CD4-positive, alpha-beta T cell treated with Interleukin-17A for 4 hours (primary cell): ENCODE results near the gene PCMTD2.
A peak's percentile ranks its signal among the peaks of the same experiment; 100 is the strongest.
"Not testable (repeated sequence)": the region's sequence is repeated elsewhere in the genome, so short reads cannot be mapped to it uniquely, and the experiment has no call there.

Experiments
- DNase-seq: peaks from one replicate; pipeline ENCODE4 v3.0.0-alpha.2; 2020; ENCODE audit warnings: mixed read lengths

The PCMTD2 gene

DNA sequence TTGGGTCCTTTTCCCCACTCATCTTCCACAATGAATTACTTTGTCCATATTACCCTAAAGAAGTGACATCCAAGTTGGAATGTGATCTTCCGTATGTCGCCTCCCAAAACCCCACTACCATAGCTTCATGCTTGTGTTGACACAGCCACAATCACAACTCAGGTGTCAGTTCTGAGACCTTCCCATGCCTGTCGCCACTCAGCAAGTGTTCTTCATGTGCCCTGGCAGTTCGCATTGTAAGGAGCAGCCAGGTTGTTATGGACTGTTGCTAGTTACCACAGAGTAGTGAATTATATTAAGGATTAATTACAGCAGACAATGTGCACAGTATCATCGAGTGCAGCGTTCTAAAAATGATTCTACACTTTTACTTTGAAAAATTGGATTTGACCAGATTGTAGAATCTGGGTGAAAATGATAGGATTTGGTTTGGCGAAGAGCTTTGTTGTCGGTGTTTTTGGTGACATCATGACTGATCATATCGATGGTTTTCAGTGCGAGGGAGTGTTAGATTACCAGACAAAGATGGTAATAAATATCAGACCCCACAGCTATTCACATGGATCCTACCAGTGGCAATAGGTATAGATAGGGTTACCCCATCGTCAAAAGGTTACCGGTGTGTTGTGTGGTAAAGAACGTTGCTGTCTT lies 1.7 kb downstream of the PCMTD2 start:
- DNase-seq: no peak

DNA sequence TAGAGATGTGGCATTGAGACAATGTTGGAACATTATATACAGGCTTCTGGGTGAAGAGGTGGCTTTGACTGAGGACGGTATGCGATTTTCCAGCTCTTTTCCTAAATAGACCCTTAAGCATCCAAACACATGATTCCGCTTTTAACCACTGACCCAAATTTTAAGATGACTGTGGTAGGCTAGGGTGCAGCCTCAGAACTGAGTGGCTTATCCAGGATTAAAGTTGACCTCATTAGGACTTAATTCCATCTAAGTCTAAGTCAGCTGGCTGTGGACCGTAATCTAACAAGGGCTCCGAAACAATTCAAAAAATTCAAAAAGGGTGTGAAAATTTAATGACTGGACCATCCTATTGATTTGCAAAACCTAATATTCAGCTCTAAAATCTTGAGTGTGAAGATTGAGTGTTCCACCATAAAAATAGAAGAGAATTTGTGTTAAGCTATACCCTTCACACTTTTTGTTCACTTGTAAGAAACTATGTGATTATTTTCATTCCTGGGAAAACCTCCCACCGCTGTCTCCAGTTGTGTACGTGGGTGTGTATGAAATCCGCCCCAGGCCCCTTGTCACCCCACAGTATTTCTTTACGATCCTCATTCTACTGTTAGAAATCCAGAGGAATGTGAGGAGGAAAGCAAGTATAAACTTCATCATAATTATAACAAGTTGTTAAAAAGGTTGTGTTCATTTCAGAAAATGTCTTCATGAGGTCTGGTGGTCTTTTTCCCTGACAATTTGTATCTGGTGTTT lies 2.7 kb downstream of the PCMTD2 start:
- no peak for DNase-seq

GRCh38 chr20:64260239-64260638 lies 4.7 kb downstream of the PCMTD2 start:
- DNase-seq: no peak

DNA sequence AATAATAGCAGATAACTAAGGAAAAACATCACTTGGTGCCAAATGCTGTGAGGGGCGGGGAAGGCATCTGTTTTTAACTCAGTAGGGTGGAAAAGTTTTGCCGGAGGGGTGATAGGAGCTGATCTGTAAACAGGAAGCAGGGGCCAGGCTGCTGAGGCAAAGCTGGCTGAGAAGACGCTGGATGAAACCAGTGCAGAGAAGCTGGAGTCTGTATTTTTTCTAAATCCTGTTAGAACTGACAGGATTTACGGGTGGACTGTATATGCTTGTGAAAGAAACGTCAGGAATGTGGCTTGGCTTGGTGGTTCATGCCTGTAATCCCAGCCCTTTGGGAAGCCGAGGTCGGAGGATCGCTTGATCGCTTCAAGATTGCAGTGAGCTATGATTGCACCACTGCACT lies 5.6 kb downstream of the PCMTD2 start:
- DNase-seq: peak; percentile 44

- DNase-seq: no peak
Measured at GRCh38 chr20:64264091-64264490, 8.5 kb downstream of the PCMTD2 start.

DNA sequence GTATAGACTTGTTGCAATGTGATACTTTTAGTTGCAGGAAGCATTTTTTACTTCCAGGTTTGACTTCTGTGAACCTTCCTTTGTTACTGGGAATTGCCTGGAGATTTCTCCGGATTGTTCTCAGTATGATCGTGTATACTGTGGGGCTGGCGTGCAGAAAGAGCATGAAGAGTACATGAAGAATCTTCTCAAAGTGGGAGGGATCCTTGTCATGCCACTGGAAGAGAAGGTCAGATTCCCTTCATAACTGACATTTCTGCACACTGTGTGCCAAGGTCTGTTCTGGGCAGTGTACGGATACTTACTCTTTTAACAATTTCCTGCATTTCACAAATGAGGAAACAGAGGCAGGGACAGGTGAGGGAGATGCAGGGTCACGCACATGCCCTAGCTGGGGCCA lies 9.7 kb downstream of the PCMTD2 start:
- no peak for DNase-seq

DNA sequence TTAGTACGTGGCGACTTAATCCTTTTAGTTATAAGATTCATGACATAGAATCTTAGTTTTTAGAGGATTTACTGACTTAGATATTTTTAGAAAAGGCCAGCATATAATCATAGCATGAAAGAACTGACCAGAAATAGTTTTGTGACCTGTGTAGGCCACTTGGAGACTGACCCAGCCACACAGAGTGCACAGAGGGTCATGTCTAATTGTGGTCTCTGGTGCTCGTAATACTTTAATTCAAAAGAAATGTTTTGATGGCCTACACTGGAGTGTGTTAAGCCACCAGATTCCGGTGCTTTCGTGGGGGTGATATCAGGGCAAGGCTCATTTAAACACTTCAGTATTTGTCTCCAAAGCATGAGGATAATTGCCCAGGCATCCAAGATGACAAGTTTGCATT lies 11.4 kb downstream of the PCMTD2 start:
- no peak for DNase-seq

DNA sequence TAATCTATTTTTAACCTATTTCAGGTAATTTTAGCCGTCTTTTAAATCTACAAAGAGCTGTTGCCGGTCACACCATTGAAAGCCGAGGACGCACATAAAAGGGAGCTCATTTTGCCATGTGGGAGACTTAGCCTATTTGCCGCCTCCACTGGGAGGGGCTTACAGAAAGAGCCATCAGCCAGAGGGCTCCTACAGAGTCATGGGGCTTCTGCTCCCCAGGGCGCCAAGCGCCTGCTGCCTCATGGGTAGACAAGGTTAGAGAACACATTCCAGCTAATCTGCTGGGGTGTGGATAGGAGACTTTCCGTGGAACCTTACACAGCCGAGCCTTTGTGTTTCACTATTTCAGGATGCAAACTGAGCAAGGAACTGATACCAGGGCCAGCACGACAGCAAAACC lies 12.6 kb downstream of the PCMTD2 start:
- DNase-seq: no peak

- DNase-seq: no peak
Measured at GRCh38 chr20:64269604-64270411, 14.3 kb downstream of the PCMTD2 start.

GRCh38 chr20:64271636-64272035 lies 16.1 kb downstream of the PCMTD2 start:
- DNase-seq: no peak

- no peak for DNase-seq
Measured at GRCh38 chr20:64273109-64273508, 17.6 kb downstream of the PCMTD2 start.

DNA sequence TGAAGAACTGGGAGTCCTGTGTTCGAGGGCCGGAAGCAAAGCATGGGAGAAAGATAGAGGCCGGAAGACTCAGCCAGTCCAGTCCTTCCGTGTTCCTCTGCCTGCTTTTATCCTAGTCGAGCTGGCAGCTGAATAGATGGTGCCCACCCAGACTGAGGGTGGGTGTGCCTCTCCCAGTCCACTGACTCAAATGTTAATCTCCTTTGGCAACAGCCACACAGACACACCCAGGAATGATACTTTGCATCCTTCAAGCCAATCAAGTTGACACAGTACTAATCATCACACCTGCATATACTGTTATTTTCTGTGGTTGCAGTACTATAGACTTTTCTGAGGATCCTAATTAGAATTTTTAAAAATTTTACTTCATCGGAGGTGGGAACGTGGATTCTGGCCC lies 21.3 kb downstream of the PCMTD2 start:
- DNase-seq: no peak

DNA sequence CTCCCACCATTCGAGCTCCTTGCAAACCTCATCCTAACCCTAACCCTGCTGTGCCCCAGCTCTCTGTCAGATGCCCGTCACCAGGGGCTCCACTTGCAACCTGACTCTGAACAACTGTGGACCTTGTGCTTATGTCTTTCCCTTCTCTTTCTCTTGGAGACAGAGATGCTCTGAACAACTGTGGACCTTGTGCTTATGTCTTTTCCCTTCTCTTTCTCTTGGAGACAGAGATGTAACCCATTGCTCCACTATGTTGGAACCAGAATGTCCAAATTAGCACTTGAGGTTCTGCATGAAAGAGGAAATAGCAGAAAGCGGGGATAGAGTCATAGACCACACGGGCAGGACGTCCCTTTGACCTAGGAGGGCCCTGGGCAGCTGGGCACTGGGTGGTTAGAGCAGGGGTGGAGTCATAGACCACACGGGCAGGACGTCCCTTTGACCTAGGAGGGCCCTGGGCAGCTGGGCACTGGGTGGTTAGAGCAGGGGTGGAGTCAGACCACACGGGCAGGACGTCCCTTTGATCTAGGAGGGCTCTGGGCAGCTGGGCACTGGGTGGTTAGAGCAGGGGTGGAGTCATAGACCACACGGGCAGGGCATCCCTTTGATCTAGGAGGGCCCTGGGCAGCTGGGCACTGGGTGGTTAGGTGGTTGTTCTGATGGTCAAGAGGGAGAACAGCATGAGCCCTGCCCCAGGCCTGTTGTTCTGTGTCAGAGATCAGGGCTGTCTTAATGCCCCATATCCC lies 22.2 kb downstream of the PCMTD2 start:
- no peak for DNase-seq

GRCh38 chr20:64278317-64278681 lies 22.8 kb downstream of the PCMTD2 start:
- DNase-seq: no peak

DNA sequence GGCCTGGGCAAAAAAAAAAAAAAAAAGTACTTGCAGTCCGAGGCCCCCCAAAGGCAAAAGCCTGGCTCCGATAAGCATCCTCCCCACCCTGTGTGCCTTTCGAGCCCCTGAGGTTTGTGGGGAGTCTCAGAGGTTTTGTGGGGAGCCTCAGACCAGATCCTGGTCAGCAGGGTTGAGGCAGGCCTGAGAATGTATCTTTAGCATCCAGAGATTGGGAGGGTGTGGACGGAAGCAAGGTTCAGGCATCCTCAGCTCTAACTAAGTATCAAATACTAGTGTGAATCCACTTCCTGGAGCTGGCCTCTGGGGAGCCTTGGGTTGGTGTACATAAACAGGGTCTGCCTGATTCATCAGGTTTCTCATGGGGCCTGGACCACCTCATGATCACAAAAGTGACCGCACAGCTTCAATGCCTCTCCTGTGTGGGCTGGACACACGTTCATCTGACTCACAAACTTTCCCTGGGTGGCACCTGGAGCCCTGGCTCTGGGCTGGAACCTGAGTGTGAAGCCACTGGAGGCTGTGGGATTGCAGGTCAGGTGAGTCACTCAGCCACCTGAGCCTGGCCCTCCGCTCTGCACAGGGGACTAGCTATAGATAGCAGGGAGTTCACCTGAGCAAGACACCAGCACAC lies 24.4 kb downstream of the PCMTD2 start:
- DNase-seq: no peak

DNA sequence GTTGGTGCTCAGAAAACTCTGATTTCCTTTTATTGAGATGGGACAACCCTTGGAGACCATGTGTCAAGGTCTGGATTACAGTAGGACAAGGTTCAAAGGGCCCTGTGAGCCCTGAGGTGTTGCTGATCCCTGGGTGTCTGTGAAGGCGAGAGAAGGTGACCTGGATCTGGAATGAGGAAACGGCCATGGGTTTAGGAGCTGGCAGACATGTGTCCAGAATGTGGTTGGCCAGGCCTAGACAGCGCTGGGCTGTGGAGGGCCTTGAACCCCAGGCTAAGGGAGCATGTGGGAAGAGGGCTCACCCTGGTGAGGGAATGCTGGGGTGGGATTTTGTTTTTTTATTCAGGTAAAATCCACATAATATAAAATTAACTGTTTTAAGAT lies 24.9 kb downstream of the PCMTD2 start:
- DNase-seq: no peak

DNA sequence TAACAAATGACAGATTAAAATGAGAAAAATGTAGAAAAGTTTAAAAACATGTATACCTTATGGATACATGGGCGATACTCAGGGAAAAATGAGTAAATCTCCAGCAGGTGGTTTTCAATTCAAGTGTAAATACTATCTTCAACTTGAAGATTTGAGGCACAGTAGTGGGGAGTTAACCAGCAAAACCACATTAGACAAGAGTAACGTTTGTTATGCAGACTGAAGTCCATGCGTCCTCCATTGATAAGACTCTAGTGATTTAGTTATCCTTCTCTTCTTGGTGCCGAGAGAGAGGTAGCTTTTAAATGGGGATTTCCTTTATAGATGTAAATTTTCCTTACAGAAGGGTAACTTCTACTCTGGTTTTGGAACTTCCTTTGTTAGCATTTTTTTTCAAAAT lies 28.1 kb downstream of the PCMTD2 start:
- DNase-seq: no peak

DNA sequence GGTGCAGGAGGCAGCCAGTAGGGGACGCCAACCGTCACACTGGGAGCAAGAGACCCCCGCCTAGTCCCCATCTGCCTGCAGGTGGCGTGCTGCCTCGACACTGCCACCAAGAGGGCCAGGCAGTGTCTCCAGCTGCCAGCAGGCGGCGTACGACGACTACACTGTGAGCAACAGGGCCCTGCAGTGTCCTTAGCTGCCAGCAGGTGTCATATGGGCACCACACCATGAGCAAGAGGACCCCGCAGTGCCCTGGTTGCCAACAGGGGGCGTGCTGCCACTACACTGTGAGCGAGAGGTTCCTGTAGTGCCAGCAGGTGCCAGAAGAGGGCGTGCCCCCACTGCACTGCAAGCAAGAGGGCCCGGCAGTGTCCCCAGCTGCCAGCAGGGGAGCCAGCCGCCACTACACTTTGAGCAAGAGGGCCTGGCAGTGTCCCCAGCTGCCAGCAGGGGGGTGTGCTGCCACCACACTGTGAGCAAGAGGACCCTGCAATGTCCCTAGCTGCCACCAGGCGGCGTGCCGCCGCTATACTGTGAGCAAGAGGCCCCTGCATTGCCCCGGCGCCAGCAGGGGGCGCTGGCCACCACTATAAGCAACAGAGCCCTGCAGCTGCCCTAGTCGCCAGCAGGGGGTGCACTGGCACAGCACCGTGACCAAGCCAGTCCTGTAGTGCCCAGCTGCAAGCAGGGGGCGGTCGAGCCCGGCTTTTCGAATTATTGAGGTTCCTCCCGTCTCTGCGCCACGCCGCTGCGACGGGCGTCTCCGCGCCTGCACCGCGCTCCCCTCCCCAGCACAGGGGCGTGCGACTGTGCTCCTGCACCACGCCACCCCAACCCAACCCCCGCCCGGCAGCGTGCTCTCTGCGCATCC lies 30.3 kb downstream of the PCMTD2 start:
- peak; percentile 44 for DNase-seq

DNA sequence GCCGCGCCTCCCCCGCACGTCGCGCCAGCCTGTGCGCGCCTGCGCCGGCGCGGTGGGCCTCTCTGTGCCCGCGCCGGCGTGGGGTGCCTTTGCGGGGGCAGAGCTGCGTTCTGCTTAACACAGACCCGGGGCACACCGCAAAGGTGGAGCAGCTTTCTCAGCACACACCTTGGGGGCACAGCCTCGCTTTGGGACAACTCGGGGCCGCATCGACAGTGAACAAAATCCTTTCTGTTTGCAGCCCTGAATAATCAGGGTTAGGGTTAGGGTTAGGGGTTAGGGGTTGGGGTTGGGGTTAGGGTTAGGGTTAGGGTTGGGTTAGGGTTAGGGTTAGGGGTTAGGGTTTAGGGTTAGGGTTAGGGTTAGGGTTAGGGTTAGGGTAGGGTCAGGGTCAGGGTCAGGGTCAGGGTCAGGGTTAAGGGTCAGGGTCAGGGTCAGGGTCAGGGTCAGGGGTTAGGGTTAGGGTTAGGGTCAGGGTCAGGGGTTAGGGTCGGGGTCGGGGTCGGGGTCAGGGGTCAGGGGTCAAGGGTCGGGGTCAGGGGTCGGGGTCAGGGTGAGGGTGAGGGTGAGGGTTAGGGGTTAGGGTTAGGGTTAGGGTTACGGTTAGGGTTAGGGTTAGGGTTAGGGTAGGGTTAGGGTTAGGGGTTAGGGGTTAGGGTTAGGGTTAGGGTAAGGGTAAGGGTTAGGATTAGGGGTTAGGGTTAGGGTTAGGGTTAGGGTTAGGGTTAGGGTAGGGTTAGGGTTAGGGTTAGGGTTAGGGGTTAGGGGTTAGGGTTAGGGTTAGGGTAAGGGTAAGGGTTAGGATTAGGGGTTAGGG lies 31.1 kb downstream of the PCMTD2 start:
- DNase-seq: not testable (repeated sequence)

DNA sequence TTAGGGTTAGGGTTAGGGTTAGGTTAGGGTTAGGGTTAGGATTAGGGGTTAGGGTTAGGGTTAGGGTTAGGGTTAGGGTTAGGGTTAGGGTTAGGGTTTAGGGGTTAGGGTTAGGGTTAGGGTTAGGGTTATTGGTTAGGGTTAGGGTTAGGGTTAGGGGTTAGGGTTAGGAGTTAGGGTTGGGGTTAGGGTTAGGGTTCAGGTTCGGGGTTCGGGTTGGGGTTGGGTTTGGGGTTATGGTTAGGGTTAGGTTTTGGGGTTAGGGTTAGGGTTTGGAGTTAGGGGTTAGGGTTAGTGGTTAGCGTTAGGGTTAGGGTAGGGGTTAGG lies 31.7 kb downstream of the PCMTD2 start:
- DNase-seq: not testable (repeated sequence)

- DNase-seq: not testable (repeated sequence)
Measured at GRCh38 chr20:64292167-64292566, 36.6 kb downstream of the PCMTD2 start.
